Measurements from ENCODE around the gene RET. TPM values are rescaled to one million over a fixed set of nuclear protein-coding genes. Genes with fewer than 3 reads are reported as not detected.

RET gene
- total RNA-seq, 1 experiment from 2014 or later = not detected

DNA sequence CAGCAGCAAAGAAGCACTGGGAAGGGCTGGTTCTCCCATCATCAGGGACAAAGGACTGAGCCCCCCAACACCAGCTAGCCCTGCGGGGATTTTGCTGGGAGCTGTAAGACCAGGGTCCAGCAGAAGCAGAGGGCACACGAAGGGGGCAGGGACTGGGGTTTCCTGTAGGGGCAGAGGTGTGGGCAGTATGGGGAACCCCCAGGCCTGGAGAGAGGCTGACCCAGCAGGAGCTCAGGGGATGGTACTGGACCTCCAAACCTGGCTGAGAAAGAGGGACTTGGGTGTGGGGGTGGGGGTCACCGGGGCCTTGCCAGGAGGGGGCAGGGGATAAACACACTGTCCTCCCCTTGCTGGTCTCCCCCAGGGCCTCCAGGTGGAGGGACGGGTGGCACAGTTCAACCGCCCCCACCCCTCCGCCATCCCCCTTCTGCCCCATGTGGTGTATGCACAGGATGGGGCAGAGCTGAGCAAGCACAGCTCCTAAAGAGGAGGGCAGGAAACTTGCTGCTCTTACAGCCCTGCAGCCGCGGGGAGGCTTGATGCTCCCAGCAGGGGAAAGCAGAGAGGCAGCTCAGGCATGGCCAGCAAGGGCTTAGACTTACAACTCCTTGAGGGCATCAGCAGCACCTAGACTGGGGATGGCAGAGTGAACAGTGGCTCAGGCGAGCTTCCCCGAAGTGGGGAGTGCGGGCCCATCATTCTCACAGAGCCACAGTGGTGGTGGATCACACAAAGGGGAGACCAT, 12.4 kb upstream of the RET start:
- TF ChIP-seq, protein P1, sequence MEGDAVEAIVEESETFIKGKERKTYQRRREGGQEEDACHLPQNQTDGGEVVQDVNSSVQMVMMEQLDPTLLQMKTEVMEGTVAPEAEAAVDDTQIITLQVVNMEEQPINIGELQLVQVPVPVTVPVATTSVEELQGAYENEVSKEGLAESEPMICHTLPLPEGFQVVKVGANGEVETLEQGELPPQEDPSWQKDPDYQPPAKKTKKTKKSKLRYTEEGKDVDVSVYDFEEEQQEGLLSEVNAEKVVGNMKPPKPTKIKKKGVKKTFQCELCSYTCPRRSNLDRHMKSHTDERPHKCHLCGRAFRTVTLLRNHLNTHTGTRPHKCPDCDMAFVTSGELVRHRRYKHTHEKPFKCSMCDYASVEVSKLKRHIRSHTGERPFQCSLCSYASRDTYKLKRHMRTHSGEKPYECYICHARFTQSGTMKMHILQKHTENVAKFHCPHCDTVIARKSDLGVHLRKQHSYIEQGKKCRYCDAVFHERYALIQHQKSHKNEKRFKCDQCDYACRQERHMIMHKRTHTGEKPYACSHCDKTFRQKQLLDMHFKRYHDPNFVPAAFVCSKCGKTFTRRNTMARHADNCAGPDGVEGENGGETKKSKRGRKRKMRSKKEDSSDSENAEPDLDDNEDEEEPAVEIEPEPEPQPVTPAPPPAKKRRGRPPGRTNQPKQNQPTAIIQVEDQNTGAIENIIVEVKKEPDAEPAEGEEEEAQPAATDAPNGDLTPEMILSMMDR (IDR thresholded peaks at IDR 0.05; ENCODE audit: unreplicated experiment) = no peak
- ChIA-PET CTCF (no interaction called here), POLR2A (no interaction called here)
- no peaks in the 10 kb centered on the region for H3K27me3 Mint-ChIP-seq (ENCODE audit: insufficient read depth, unreplicated experiment)
- H3K9me3 Mint-ChIP-seq (ENCODE audit: unreplicated experiment) = no peaks in the 10 kb centered on the region
- no peaks in the 10 kb centered on the region for H3K36me3 Mint-ChIP-seq (ENCODE audit: insufficient read depth, unreplicated experiment)
- no peak for DNase-seq (ENCODE audit: unreplicated experiment)
- H3K4me1 Mint-ChIP-seq (ENCODE audit: insufficient read depth, unreplicated experiment) = no peaks in the 10 kb centered on the region
- H3K4me3 Mint-ChIP-seq (ENCODE audit: unreplicated experiment) = no peak overlapping the region
- no TSS peak for BruUV-seq (replicated peaks)
- intact Hi-C loops (cut with micrococcal nuclease) = no loop called here
- no peak overlapping the region for H3K27ac Mint-ChIP-seq (ENCODE audit: low read depth, unreplicated experiment)

DNA sequence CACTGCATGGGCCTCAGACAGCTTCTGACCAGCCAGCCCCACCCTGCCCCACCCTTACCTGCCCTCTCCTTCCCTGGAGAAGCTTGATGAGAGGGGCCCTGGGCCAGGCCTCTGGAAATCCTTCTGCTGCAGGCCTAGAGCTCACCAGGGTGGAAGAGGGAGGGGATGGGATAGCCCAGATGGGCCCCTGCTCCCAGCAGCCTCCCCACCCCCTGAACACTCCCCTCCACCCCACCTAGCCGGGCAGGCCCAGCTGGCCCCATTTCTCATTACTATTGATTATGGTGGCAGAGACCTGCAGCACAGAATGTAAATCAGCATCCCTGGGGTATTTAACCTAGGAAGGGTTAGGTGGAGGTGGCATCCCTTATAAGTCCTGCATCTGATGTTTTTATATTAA, 11.6 kb upstream of the RET start:
- no TSS peak for BruUV-seq (replicated peaks)
- no peak overlapping the region for H3K4me3 Mint-ChIP-seq (ENCODE audit: unreplicated experiment)
- ChIA-PET CTCF (interaction anchor here (0.6 kb wide), 1 partner anchor 1860 kb away, joined by 3 read pairs; no protein-coding TSS in a partner anchor), POLR2A (no interaction called here)
- TF ChIP-seq, protein P1 (IDR thresholded peaks at IDR 0.05; ENCODE audit: unreplicated experiment) = no peak
- H3K27me3 Mint-ChIP-seq (ENCODE audit: insufficient read depth, unreplicated experiment) = no peaks in the 10 kb centered on the region
- H3K4me1 Mint-ChIP-seq (ENCODE audit: insufficient read depth, unreplicated experiment) = no peaks in the 10 kb centered on the region
- no peaks in the 10 kb centered on the region for H3K9me3 Mint-ChIP-seq (ENCODE audit: unreplicated experiment)
- H3K27ac Mint-ChIP-seq (ENCODE audit: low read depth, unreplicated experiment) = no peak overlapping the region
- intact Hi-C loops (cut with micrococcal nuclease) = no loop called here
- no peaks in the 10 kb centered on the region for H3K36me3 Mint-ChIP-seq (ENCODE audit: insufficient read depth, unreplicated experiment)
- no peak for DNase-seq (ENCODE audit: unreplicated experiment)

DNA sequence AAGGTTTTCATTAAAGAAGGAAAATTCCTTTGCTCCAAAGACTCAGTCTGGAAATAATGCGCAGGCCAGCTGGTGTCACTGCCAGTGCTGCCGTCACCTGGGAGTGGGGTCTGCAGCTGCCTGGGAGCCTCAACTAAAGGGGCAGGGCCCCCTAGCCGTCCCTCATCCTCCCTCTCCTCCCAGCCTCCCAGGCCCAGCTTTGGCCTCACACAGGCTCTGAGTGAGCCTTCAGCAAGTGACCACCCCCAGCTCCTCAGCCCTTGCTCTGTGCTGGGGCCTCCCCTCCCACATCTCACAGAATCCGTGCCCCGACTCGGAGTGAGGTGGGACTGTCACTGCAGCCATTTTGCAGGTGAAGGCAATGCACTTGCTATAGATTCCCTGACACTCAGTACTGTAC, 11.1 kb upstream of the RET start:
- TF ChIP-seq, protein P1 (IDR thresholded peaks at IDR 0.05; ENCODE audit: unreplicated experiment) = no peak
- no peak overlapping the region for H3K27ac Mint-ChIP-seq (ENCODE audit: low read depth, unreplicated experiment)
- no peak for DNase-seq (ENCODE audit: unreplicated experiment)
- intact Hi-C loops (cut with micrococcal nuclease) = no loop called here
- H3K4me3 Mint-ChIP-seq (ENCODE audit: unreplicated experiment) = no peak overlapping the region
- CTCF ChIA-PET = no interaction called here
- H3K9me3 Mint-ChIP-seq (ENCODE audit: unreplicated experiment) = no peaks in the 10 kb centered on the region
- no TSS peak for BruUV-seq (replicated peaks)
- POLR2A ChIA-PET = no interaction called here
- no peaks in the 10 kb centered on the region for H3K36me3 Mint-ChIP-seq (ENCODE audit: insufficient read depth, unreplicated experiment)
- no peaks in the 10 kb centered on the region for H3K27me3 Mint-ChIP-seq (ENCODE audit: insufficient read depth, unreplicated experiment)
- H3K4me1 Mint-ChIP-seq (ENCODE audit: insufficient read depth, unreplicated experiment) = no peaks in the 10 kb centered on the region

DNA sequence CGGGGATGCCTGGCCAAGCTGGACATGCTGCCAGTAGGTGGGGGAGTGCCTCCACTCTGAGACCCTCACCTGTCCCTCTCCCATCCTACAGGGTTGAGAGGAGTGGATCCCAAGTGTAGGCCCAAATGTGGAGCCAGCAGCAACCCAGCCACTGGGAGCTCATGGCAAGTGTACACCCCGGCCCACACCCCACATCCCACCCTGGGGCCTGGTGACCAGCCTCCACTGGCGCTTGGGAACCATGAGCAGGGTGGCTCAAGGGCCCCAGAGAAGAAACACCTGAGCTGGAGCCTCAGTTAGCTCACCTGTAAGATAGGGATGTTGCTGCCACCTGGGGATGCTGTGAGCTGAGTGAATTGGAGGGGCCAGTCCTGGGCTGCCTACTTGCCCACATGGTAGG, 10.4 kb upstream of the RET start:
- no peak overlapping the region for H3K4me3 Mint-ChIP-seq (ENCODE audit: unreplicated experiment)
- no peak for DNase-seq (ENCODE audit: unreplicated experiment)
- no peak overlapping the region for H3K27ac Mint-ChIP-seq (ENCODE audit: low read depth, unreplicated experiment)
- no TSS peak for BruUV-seq (replicated peaks)
- ChIA-PET CTCF (no interaction called here), POLR2A (no interaction called here)
- H3K36me3 Mint-ChIP-seq (ENCODE audit: insufficient read depth, unreplicated experiment) = no peaks in the 10 kb centered on the region
- no peaks in the 10 kb centered on the region for H3K9me3 Mint-ChIP-seq (ENCODE audit: unreplicated experiment)
- intact Hi-C loops (cut with micrococcal nuclease) = no loop called here
- TF ChIP-seq, protein P1 (IDR thresholded peaks at IDR 0.05; ENCODE audit: unreplicated experiment) = no peak
- no peaks in the 10 kb centered on the region for H3K4me1 Mint-ChIP-seq (ENCODE audit: insufficient read depth, unreplicated experiment)
- H3K27me3 Mint-ChIP-seq (ENCODE audit: insufficient read depth, unreplicated experiment) = no peaks in the 10 kb centered on the region
